H54 (cell line): ENCODE measurements around the gene DHDH.

Experiments
- DNase-seq: peaks from one replicate; pipeline ENCODE4 v3.0.0; 2011; ENCODE audit warnings: low spot score, mixed read lengths; ENCODE audit not compliant: insufficient read length
- FAIRE-seq: peaks from 3 replicates; lab custom pipeline; 2011; peaks lifted over from hg19 to GRCh38; lab: Jason Lieb, UNC
- POLR2A ChIP-seq: IDR thresholded peaks from 2 replicates; pipeline ENCODE4 v1.6.1; 2011; ENCODE audit warnings: low read depth, mild to moderate bottlenecking, low read length

Gene DHDH

DNA sequence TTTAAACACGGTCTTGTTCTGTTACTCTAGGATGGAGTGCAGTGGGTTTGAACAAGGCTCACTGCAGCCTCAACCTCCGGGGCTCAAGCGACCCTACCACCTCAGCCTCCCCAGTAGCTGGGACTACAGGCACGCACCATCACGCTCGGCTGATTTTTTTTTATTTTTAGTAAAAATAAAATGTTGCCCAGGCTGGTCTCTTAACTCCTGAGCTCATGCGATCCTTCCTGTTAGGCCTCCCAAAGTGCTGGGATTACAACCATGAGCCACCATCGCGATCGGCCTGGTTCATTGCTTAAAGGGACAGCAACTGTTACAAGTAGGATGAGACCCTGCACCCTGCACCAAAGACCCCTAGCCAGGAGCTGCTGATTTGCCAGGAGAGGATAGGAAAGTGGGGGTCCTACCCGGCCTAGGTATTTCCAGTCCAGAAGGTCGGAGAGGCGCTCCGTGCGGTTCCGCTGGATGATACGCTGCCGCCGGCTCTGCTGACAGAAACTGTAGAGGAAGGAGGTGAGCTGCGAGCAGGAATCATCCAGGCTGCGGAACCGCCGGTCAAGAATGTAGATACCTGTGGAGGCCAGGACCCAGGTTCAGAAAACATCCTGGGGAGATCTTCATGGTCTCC, 36.8 kb downstream of the DHDH start:
- FAIRE-seq = no peak
- no peak for DNase-seq
- TF ChIP-seq POLR2A = no peak

DNA sequence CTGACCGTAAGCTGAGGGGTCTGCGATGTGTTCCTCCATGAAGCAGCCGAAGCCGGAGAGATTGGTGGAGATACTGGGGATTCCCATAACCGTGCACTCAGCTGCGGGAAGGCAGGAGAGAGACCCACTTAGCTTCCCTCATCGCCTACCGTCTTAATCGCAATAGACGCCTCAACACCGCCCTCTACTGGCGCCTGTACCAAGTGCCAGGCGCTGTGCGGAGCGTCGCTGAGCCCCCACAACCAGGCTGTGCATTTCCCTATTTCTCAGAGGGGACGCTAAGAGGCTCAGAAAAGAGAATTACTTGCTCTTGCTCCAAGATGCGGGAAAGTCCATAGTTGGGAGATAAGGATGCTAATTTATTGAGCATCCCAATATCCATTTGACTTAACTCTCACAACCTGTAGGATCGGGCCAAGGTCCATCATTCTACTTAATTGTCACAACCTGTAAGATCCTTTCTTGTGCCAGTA, 37.5 kb downstream of the DHDH start:
- DNase-seq (no peak), FAIRE-seq (no peak)

DNA sequence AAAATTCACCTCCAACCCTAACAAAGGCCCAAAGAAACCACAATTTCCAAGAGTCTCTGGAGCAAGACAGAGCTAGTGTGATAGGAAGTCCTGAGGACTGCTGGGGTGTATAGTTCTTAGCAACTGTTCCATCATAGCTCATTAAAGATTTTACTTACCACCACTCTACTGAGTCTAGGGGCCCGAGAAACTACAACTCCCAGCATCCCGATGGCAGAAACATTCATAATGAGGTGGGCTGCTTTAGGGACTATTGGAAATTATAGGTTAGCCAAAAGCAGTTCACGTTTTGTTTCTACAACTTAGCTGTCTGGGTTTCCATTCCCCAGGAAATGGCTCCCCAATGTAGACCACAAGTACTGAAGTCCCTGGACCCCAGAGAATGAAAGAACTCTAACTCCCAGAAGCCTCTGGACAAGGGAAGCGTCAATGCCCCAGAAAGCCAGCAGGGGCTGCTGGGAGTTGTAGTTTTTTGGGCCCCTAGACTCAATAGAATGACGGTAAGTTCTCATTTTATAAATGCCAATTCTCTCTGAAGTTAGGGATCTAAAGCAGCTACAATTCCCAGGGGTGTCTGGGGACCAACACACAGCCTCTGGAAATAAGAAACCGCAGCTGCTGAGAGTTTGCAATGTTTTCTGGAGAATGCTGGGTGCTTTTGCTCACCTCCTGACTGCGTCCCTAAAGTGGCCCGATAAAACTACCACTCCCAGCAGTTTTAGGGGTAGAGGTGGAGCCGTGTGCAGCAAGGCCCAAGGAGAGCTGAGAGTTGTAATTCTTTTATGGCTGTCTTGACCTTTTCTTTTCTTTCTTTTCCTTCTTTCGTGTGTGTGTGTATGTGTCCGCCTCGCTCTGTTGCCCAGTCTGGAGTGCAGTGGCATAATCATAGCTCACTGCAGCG, 42.7 kb downstream of the DHDH start:
- TF ChIP-seq POLR2A = no peak
- FAIRE-seq (no peak), DNase-seq (no peak)

More for the DNA sequence above, 37.5 kb downstream of the DHDH start:
- TF ChIP-seq POLR2A = no peak

DNA sequence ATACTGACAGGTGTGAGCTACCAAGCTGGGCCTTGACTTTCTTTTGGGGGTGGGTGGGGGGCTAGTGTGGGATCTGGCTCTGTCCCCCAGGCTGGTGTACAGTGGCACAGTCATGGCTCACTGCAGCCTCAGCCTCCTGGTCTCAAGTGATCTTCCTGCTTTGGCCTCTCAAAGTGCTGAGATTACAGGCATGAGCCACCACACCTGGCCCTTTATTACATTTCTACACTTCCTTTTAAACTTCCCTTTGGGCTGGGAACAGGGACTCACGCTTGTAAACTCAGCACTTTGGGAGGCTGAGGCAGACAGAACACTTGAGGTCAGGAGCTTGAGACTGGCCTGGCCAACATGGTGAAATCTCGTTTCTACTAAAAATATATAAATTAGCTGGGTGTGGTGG, 43.6 kb downstream of the DHDH start:
- no peak for FAIRE-seq
- no peak for DNase-seq
- TF ChIP-seq POLR2A = no peak

DNA sequence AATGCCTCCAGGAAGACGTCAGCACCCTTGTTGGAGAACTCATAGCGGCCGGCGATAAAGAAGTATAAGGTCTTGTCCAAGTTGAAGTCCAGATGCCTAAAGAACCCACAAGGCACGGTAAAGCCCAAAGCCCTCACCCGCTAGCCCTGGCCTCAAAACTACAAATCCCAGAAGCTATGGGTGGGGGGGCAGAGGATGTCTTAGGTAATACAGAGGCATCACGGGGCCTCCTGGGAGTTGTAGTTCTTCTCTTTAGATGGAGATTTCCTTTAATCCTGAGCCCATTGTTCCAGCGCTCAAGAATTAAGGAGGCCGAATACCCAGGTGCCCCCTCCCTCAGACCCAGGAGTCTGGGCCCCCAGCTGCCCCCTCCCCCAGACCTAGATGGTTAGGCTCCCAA, 48.8 kb downstream of the DHDH start:
- TF ChIP-seq POLR2A = no peak
- no peak for DNase-seq
- FAIRE-seq = no peak

DNA sequence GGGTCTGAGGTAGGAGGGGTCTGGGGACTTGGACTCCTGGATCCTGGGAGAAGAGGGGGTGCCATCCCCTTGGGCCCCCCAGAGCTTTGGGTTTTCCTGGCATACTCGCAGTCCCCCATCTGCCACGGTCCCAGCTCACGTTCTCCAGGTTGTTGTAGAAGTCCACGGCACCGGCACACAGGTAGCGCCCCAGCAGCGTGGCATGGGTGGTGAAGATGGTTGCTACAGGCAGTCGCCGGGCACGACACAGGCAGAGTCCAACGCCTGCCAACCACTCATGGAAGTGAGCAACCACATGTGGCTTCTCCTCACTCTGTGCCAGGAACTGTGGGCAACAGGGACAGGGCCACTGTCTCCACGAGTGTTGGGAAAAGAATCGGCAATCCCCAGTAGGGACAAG, 52.2 kb downstream of the DHDH start:
- no peak for TF ChIP-seq POLR2A
- FAIRE-seq (no peak), DNase-seq (no peak)

DNA sequence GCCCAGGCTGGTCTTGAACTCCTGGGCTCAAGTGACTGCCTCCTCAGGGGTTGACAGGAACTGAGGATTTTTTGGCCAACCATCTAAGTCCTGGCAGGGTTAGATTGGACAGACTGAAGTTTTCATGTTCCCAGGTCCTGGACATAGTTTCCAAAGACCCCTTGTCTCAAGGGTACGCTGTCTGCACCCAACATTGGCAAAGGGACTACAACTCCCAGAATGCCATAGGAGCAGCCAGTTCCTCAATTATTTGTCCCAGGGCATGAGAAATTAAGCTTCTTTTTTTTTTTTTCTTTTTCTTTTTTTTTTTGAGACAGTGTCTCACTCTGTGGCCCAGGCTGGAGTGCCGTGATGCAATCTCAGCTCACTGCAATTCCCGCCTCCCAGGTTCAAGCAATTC, 52.7 kb downstream of the DHDH start:
- FAIRE-seq = no peak
- no peak for TF ChIP-seq POLR2A
- DNase-seq = no peak

DNA sequence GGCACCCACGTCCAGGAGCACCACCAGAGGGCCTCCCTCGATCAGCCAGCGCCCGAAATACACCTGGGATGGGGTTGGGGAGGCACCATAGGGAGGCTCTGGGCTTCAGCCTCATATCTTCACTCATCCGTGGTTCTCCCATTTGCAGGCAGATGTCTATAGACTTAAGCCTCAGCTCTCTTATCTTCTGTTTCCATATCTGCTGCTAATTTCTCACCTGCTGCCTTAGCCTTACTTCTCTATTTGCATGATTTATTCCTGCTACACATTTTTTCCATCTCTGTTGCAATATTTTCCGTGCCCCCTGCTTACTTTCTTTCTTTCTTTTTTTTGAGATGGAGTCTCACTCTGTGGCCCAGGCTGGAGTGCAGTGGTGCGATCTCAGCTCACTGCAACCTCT, 53.8 kb downstream of the DHDH start:
- DNase-seq (no peak), FAIRE-seq (no peak)
- no peak for TF ChIP-seq POLR2A

DNA sequence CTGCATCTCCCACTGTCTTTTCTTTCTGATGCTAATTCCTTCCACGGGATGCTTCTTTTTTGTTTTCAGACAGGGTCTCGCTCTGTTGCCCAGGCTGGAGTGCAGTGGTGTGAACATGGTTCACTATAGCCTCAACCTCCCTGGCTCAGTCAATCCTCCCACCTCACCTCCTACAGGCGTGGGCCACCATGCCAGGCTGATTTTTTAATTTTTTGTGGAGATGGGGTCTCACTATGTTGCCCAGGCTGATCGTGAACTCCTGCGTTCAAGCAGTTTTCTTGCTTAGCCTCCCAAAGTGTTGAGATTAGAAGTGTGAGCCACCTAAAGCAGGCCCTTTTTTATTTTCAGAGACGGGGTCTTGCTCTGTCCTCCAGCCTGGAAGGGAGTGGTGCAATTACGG, 54.8 kb downstream of the DHDH start:
- no peak for TF ChIP-seq POLR2A
- DNase-seq = no peak
- no peak for FAIRE-seq

DNA sequence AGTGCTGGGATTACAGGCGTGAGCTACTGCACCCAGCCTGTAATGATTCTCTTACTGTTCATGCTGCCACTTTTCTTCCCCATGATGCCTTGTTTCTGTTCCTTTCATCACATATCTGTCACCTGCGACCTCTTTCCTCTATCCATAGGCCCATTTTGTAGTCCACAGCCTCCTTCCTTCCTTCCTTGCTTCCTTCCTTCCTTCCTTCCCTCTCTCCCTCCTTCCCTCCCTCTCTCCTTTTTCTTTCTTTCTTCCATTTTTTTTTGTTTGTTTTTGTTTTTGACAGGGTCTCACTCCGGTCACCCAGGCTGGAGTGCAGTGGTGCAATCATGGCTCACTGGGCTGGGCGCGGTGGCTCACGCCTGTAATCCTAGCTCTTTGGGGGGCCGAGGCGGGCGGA, 55.4 kb downstream of the DHDH start:
- no peak for TF ChIP-seq POLR2A
- no peak for DNase-seq
- FAIRE-seq = no peak

DNA sequence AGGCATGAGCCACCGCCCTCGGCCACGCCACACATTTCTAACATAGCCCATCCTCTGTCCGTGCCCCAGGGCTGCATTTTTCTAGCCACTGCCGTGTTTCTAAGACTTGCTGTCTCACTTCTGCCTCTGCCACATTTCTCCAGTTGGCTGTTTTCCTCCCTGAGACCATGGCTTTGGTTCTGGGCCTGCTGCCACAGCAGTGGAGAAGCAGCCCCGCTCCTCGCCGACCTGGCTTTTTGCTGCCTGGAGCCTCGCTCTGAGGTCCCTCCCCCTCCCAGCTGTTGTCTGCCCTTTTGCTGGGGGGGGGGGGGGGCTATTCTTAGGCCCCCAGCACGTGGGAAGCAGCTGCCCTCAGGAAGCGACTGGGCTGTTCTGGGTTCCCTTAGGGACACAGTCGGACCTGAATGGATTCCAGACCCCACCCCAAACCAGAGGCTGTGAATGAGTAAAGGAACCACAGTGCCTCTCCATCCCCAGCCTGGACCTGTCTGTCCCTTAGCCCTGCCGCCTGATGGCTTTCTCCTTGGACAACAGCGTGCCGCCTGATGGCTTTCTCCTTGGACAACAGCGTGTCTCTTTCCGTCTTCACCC, 56.3 kb downstream of the DHDH start:
- no peak for FAIRE-seq
- no peak for DNase-seq
- no peak for TF ChIP-seq POLR2A

DNA sequence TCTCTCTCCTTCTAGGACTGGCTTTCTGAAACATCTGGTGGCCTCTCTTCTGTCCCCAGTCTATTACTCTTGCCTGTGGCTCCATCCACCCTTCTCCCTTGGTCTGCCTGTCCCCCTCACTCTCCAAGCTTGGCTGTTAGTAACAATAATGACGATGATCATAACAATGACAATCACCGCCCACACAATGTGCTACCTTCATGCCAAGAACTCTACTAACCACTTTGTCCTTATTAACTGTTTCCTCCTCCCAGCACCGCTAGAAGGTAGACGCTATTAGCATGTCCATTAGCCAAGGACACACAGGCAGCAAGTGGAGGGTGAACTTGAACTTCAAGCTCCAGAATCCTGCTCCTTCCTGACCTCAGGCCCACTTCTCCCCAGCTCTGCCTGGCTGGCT, 56.9 kb downstream of the DHDH start:
- no peak for DNase-seq
- no peak for TF ChIP-seq POLR2A
- FAIRE-seq = no peak

DNA sequence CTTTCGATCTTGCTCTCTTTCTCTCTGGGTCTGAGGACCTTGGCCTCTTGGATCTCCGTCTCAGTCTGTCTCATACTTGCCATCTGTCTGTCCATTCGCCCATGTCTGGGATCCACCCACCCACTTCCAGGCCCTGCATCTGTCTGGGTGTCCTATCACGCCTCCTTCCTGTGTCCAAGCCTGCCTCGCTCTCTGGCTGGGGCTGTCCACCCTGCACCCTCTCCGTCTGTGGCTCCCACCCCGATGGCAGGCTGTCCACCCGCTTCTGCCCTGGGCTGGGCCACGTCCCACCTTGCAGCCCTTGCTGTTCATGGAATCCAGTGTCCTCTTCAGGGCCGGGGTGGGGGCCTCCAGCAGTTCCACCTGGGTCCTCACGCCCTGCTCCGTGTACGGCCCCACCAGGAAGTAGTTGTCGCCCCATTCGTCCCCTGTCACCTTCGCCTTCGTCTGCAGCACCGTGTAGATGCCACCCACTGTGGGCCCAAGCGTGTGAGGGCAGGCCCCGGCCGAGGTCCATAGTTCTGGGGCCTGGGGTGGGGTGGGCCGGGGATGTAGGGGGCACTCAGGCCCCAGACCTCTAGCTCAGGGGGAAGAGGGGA, 57.6 kb downstream of the DHDH start:
- DNase-seq = no peak
- FAIRE-seq = no peak
- TF ChIP-seq POLR2A = no peak
